ENCODE data around the gene ANKDD1A. TPM values are rescaled to one million over a fixed set of nuclear protein-coding genes. Genes with fewer than 3 reads are reported as not detected.
A peak's percentile ranks its signal among the peaks of the same experiment; 100 is the strongest.

Gene ANKDD1A
- total and polyA plus RNA-seq, 7 donors: 0.60 to 9.4 (median 6.2) TPM; not detected in 1

DNA sequence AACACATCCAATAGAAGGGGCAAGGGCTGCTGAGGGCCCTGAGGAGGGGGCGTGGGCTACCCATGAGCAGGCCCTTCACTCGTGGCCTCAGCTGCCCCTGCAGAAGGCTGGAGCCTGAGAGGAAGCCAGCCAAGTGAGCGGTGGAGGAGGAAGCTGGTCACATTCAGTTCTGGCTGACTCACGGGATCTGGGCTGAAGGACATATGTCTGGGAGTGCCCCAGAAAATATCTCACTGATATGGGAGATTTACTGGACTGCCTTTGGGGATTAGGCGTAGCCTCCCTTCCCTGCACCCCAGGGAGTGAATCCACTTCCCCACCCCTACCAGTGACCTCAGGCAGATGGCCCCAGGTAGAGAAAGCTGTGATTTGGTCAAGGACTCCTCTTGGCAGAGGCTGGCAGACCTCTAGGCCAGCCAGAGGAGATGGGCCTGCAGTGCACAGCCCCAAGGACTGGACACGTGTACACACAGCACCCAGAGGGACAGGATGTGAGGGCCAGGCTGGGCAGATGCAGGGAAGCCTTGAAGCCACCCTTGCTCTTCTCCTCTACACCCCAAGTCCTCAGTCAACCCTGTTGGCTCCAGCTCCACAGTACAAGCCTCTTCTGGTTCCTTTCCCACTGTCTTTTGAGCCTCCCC, 14.2 kb upstream of the ANKDD1A start:
- Histone ChIP-seq H3K27ac (peak overlapping the region; percentile 77 to 85 (median 80)), H3K4me3 (no peak overlapping the region), H3K36me3 (no peaks in the 10 kb centered on the region), H3K27me3 (no peaks in the 10 kb centered on the region), H3K9me3 (peaks cover 0 to 7% (median 7%) of the 10 kb centered on the region in 4 donors), H3K4me1 (peaks cover 0 to 50% (median 39%) of the 10 kb centered on the region in 4 donors)
- no peak for TF ChIP-seq POLR2A (IDR thresholded peaks at IDR 0.05)
- TF ChIP-seq, protein P1, sequence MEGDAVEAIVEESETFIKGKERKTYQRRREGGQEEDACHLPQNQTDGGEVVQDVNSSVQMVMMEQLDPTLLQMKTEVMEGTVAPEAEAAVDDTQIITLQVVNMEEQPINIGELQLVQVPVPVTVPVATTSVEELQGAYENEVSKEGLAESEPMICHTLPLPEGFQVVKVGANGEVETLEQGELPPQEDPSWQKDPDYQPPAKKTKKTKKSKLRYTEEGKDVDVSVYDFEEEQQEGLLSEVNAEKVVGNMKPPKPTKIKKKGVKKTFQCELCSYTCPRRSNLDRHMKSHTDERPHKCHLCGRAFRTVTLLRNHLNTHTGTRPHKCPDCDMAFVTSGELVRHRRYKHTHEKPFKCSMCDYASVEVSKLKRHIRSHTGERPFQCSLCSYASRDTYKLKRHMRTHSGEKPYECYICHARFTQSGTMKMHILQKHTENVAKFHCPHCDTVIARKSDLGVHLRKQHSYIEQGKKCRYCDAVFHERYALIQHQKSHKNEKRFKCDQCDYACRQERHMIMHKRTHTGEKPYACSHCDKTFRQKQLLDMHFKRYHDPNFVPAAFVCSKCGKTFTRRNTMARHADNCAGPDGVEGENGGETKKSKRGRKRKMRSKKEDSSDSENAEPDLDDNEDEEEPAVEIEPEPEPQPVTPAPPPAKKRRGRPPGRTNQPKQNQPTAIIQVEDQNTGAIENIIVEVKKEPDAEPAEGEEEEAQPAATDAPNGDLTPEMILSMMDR (IDR thresholded peaks at IDR 0.05): no peak
- no peak for TF ChIP-seq POLR2AphosphoS5 (IDR thresholded peaks at IDR 0.05)
- TF ChIP-seq EP300 (IDR thresholded peaks at IDR 0.05): no peak
- 57 to 61% methylated on average over 6 of the region's 6 CpGs for WGBS, 2 donors
- DNase-seq: peak; percentile 78
- intact Hi-C loops (cut with DNase I): no loop called here

DNA sequence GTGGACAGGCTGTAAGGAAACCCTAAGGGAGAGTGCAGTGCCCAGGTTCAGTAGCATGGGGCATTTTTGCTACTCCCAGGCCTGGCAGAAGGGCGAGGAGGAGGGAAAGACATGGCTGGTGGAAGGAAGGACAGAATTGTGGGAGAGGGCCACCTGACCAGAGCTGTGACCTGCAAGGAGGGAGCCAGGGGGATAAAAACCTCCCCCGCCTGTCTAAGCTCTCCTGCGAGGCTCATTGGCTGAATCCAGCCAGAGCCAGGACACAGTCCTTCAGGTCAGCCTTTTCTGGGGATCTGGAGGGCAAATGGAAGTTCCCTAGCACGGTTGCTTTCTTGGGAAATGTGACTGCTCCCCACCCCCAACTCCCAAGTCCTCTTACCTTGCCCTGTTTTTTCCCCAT, 13.3 kb upstream of the ANKDD1A start:
- Histone ChIP-seq H3K27ac (peak overlapping the region; percentile 77 to 85 (median 80)), H3K27me3 (no peaks in the 10 kb centered on the region), H3K36me3 (no peaks in the 10 kb centered on the region), H3K4me3 (no peak overlapping the region), H3K4me1 (peaks cover 0 to 49% (median 37%) of the 10 kb centered on the region in 4 donors), H3K9me3 (peaks cover 0 to 7% (median 7%) of the 10 kb centered on the region in 4 donors)
- DNase-seq: no peak
- intact Hi-C loops (cut with DNase I): no loop called here
- 86 to 89% methylated on average over 4 of the region's 4 CpGs for WGBS, 2 donors
- TF ChIP-seq POLR2AphosphoS5 (IDR thresholded peaks at IDR 0.05) (no peak), EP300 (IDR thresholded peaks at IDR 0.05) (no peak), POLR2A (IDR thresholded peaks at IDR 0.05) (no peak)
- TF ChIP-seq, protein P1 (IDR thresholded peaks at IDR 0.05): no peak

DNA sequence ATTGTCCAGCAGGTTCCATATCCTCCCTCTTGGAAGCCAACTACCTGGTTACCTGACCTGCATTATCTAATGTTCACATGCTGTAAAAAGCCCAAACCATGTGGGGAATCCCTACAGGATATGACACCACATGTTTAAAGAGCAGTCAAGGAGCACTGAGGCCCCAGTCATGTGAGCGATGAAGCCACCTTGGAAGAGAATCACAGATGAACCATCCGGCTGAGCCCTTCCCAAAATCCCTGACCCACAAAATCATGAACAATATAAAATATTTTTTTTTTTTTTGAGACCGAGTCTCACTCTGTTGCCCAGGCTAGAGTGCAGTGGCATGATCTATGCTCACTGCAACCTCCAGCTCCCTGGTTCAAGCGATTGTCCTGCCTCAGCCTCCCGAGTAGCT, 10.6 kb upstream of the ANKDD1A start:
- Histone ChIP-seq H3K4me1 (peaks cover 0 to 21% (median 19%) of the 10 kb centered on the region in 4 donors), H3K36me3 (no peaks in the 10 kb centered on the region), H3K9me3 (peaks cover 0 to 7% (median 7%) of the 10 kb centered on the region in 4 donors), H3K4me3 (no peak overlapping the region), H3K27ac (no peak overlapping the region), H3K27me3 (no peaks in the 10 kb centered on the region)
- TF ChIP-seq EP300 (IDR thresholded peaks at IDR 0.05) (no peak), POLR2A (IDR thresholded peaks at IDR 0.05) (no peak), POLR2AphosphoS5 (IDR thresholded peaks at IDR 0.05) (no peak)
- TF ChIP-seq, protein P1 (IDR thresholded peaks at IDR 0.05): no peak
- intact Hi-C loops (cut with DNase I): no loop called here
- DNase-seq: no peak
- WGBS, 2 donors: 97% methylated on average over 5 of the region's 5 CpGs

DNA sequence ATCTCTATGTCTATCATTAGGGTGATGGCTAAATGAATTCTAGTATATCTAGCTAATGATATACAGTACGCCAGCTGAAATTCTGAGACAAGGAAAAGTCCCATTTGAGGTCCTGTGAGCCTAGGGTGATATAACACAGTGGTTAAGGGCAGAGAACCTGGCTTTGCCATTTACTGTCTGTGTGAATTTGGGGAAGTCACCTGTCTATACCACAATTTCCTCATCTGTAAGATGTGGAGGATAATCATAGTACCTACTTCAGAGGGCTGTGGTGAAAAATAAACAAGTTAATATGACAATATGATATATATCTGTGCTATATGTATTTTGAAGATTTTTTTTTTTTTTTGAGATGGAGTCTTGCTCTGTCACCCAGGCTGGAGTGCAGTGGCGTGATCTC, 9.8 kb upstream of the ANKDD1A start:
- TF ChIP-seq, protein P1 (IDR thresholded peaks at IDR 0.05): no peak
- TF ChIP-seq POLR2AphosphoS5 (IDR thresholded peaks at IDR 0.05): no peak
- no peak for TF ChIP-seq POLR2A (IDR thresholded peaks at IDR 0.05)
- TF ChIP-seq EP300 (IDR thresholded peaks at IDR 0.05): no peak
- no peaks in the 10 kb centered on the region for H3K27me3 ChIP-seq
- H3K36me3 ChIP-seq: no peaks in the 10 kb centered on the region
- peaks cover 0 to 19% (median 15%) of the 10 kb centered on the region in 4 donors for H3K4me1 ChIP-seq
- WGBS, 2 donors: 79 to 88% methylated on average over 2 of the region's 2 CpGs
- peaks cover 0 to 7% (median 7%) of the 10 kb centered on the region in 4 donors for H3K9me3 ChIP-seq
- H3K27ac ChIP-seq: no peak overlapping the region
- intact Hi-C loops (cut with DNase I): no loop called here
- no peak for DNase-seq
- no peak overlapping the region for H3K4me3 ChIP-seq
